Neural progenitor cell (in vitro differentiated cells): ENCODE data around the gene TMCC3.

ENCODE experiments used
- CTCF ChIP-seq: fragments of 200-600 bp; sonication (generic); IDR thresholded peaks from 2 replicates; pipeline ENCODE4 v1.5.1; 2017; ENCODE audit warnings: antibody characterized with exemption, mild to moderate bottlenecking
- EZH2 ChIP-seq: fragments of 200-600 bp; sonication (generic); IDR thresholded peaks from 2 replicates; pipeline ENCODE4 v1.6.1; 2017; ENCODE audit warnings: antibody characterized with exemption, mild to moderate bottlenecking, moderate library complexity
- EZH2phosphoT487 ChIP-seq: fragments of 200-600 bp; sonication (generic); IDR thresholded peaks from 2 replicates; pipeline ENCODE4 v1.6.1; 2017; ENCODE audit warnings: antibody characterized with exemption

GRCh38 chr12:94638521-94638920, 11.8 kb downstream of the TMCC3 start:
- TF ChIP-seq CTCF: no peak
- no peak for TF ChIP-seq EZH2phosphoT487
- no peak for TF ChIP-seq EZH2
